ENCODE data around the gene RAMACL. TPM values are rescaled to one million over a fixed set of nuclear protein-coding genes. Genes with fewer than 3 reads are reported as not detected.

Gene RAMACL
- total and polyA plus RNA-seq, 2 donors = 0.28 to 0.30 TPM

DNA sequence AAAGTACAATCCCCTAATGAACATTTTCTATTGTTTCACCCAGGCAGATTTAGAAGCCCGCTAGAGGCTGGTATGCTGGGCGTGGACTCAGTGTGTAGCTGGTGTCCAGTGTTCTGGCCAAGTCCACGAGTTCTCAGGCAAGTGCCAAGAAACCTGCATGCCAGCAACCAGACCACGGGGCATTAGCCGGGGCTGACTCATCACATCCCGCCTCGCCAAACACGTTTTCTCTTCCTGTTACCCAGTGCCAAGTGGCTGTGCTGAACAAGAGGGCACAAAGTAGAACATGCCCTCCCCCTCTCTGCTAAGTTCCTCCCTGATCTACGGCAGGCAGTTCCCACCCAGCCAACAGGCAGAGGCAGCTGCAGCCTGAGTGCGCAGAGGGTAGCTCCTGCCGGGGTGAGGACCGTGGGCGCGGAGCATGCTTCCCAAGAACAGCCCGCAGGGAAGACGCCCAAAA is 29.6 kb downstream of the RAMACL start:
- no peaks in the 10 kb centered on the region for H3K27me3 ChIP-seq (ENCODE audit: control insufficient read depth in 2 of 2, insufficient read depth in 1 of 2, low read length in 1 of 2)
- no peak for DNase-seq (ENCODE audit: low read depth in 6 of 9, low spot score in 9 of 9)
- H3K4me1 ChIP-seq (ENCODE audit: control insufficient read depth in 2 of 2, insufficient read depth in 2 of 2, low read length in 2 of 2) = no peaks in the 10 kb centered on the region
- H3K36me3 ChIP-seq (ENCODE audit: control insufficient read depth in 2 of 2, insufficient read depth in 2 of 2, low read length in 1 of 2) = no peaks in the 10 kb centered on the region
- WGBS = 40% methylated on average over 16 of the region's 16 CpGs
- no peak overlapping the region for H3K4me3 ChIP-seq (ENCODE audit: low read length in 2 of 2)
- no peak overlapping the region for H3K27ac ChIP-seq (ENCODE audit: low read depth in 1 of 2, low read length in 1 of 2)
- H3K9me3 ChIP-seq (ENCODE audit: control insufficient read depth in 2 of 2, insufficient read depth in 1 of 2, low read length in 1 of 2) = peaks cover 0 to 3% of the 10 kb centered on the region in 2 donors

DNA sequence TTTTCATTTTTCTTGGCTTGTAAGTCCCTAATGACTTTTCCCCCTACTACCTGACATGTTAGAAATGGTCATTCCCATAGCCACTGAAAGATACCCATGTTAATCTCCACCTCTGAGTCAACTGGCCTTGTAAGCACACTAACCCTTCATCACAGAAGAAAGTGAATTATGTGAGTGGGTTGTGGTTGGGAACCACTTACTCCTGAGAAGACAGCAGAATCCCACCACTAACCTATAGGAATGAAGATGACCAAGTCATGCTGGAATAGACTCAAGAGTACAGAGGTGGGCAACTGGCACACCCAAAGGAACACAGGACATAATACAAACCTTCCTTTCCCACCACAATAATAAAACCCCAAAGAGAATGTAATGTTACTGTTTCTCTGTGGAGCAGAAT is 30.1 kb downstream of the RAMACL start:
- H3K27ac ChIP-seq (ENCODE audit: low read depth in 1 of 2, low read length in 1 of 2) = no peak overlapping the region

GRCh38 chr6:166555086-166555485 is 31.4 kb downstream of the RAMACL start:
- H3K9me3 ChIP-seq (ENCODE audit: control insufficient read depth in 2 of 2, insufficient read depth in 1 of 2, low read length in 1 of 2) = peaks cover 0 to 3% of the 10 kb centered on the region in 2 donors
- no peak overlapping the region for H3K4me3 ChIP-seq (ENCODE audit: low read length in 2 of 2)
- DNase-seq (ENCODE audit: low read depth in 6 of 9, low spot score in 9 of 9) = no peak
- H3K27ac ChIP-seq (ENCODE audit: low read depth in 1 of 2, low read length in 1 of 2) = no peak overlapping the region
- H3K36me3 ChIP-seq (ENCODE audit: control insufficient read depth in 2 of 2, insufficient read depth in 2 of 2, low read length in 1 of 2) = no peaks in the 10 kb centered on the region
- no peaks in the 10 kb centered on the region for H3K27me3 ChIP-seq (ENCODE audit: control insufficient read depth in 2 of 2, insufficient read depth in 1 of 2, low read length in 1 of 2)
- no peaks in the 10 kb centered on the region for H3K4me1 ChIP-seq (ENCODE audit: control insufficient read depth in 2 of 2, insufficient read depth in 2 of 2, low read length in 2 of 2)
- 96% methylated on average over 6 of the region's 6 CpGs for WGBS

More for the DNA sequence above, 30.1 kb downstream of the RAMACL start:
- no peak for DNase-seq (ENCODE audit: low read depth in 6 of 9, low spot score in 9 of 9)
- Histone ChIP-seq H3K36me3 (ENCODE audit: control insufficient read depth in 2 of 2, insufficient read depth in 2 of 2, low read length in 1 of 2) (no peaks in the 10 kb centered on the region), H3K4me1 (ENCODE audit: control insufficient read depth in 2 of 2, insufficient read depth in 2 of 2, low read length in 2 of 2) (no peaks in the 10 kb centered on the region), H3K4me3 (ENCODE audit: low read length in 2 of 2) (no peak overlapping the region), H3K9me3 (ENCODE audit: control insufficient read depth in 2 of 2, insufficient read depth in 1 of 2, low read length in 1 of 2) (peaks cover 0 to 3% of the 10 kb centered on the region in 2 donors), H3K27me3 (ENCODE audit: control insufficient read depth in 2 of 2, insufficient read depth in 1 of 2, low read length in 1 of 2) (no peaks in the 10 kb centered on the region)

GRCh38 chr6:166554316-166554715 is 32.2 kb downstream of the RAMACL start:
- WGBS = 96% methylated on average over 8 of the region's 8 CpGs
- no peaks in the 10 kb centered on the region for H3K9me3 ChIP-seq (ENCODE audit: control insufficient read depth in 2 of 2, insufficient read depth in 1 of 2, low read length in 1 of 2)
- no peaks in the 10 kb centered on the region for H3K36me3 ChIP-seq (ENCODE audit: control insufficient read depth in 2 of 2, insufficient read depth in 2 of 2, low read length in 1 of 2)
- DNase-seq (ENCODE audit: low read depth in 6 of 9, low spot score in 9 of 9) = no peak
- no peak overlapping the region for H3K4me3 ChIP-seq (ENCODE audit: low read length in 2 of 2)
- no peaks in the 10 kb centered on the region for H3K4me1 ChIP-seq (ENCODE audit: control insufficient read depth in 2 of 2, insufficient read depth in 2 of 2, low read length in 2 of 2)
- H3K27ac ChIP-seq (ENCODE audit: low read depth in 1 of 2, low read length in 1 of 2) = no peak overlapping the region
- H3K27me3 ChIP-seq (ENCODE audit: control insufficient read depth in 2 of 2, insufficient read depth in 1 of 2, low read length in 1 of 2) = no peaks in the 10 kb centered on the region

DNA sequence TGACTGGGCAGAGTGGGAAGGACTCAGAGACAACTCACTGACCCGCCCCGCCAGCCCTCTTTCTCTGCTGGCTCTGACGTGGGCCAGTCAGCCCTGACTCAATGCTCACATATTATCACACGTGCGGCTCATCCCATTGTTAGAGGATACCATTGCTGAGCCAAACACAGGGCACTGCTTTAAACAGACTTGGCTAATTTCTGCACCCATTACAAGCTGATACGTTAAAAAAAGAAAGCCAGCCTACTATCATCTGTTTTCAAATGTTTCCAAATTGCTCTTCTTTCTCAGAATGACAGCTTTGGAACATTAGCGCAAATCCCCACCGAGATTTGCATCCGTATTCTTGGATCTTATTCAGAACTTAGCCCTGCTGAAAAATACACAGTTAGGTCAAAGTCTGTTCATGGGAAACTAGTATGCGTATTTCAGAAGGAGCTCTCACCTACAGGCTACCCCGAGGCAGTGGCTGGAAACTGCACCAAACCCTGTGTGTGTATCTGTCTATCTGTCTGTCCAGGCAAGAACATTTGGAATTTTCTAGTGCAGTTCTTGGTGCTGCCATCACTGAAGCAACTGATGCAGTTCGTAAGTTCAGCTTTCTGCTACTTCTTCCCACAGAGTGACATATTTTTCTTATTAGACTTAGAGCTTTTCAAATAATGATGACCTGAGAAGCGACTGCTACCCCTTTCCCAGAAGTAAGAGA is 32.8 kb downstream of the RAMACL start:
- Histone ChIP-seq H3K36me3 (ENCODE audit: control insufficient read depth in 2 of 2, insufficient read depth in 2 of 2, low read length in 1 of 2) (no peaks in the 10 kb centered on the region), H3K4me1 (ENCODE audit: control insufficient read depth in 2 of 2, insufficient read depth in 2 of 2, low read length in 2 of 2) (no peaks in the 10 kb centered on the region), H3K27ac (ENCODE audit: low read depth in 1 of 2, low read length in 1 of 2) (no peak overlapping the region), H3K4me3 (ENCODE audit: low read length in 2 of 2) (no peak overlapping the region), H3K27me3 (ENCODE audit: control insufficient read depth in 2 of 2, insufficient read depth in 1 of 2, low read length in 1 of 2) (no peaks in the 10 kb centered on the region), H3K9me3 (ENCODE audit: control insufficient read depth in 2 of 2, insufficient read depth in 1 of 2, low read length in 1 of 2) (no peaks in the 10 kb centered on the region)
- 96% methylated on average over 13 of the region's 13 CpGs for WGBS
- no peak for DNase-seq (ENCODE audit: low read depth in 6 of 9, low spot score in 9 of 9)

DNA sequence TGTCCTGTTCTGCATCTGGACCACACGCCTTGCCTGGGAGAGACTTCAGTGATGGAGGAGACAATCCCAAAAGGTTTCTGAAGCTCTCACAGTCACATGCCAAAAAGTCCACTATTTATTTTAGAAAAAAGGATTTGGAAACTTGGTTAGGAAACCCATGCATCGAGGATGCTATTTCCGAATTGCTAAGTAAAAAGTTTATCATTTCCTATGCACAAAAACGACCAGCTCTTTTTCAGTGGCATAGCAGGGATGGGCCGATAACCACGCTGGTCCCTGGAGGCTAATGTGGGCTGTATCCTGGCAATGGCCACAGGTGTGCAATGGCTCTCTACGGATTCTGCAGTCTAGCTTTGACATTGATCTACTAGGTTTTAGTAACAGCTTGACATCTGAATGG is 33.9 kb downstream of the RAMACL start:
- no peak overlapping the region for H3K4me3 ChIP-seq (ENCODE audit: low read length in 2 of 2)
- H3K27me3 ChIP-seq (ENCODE audit: control insufficient read depth in 2 of 2, insufficient read depth in 1 of 2, low read length in 1 of 2) = no peaks in the 10 kb centered on the region
- no peak for DNase-seq (ENCODE audit: low read depth in 6 of 9, low spot score in 9 of 9)
- H3K4me1 ChIP-seq (ENCODE audit: control insufficient read depth in 2 of 2, insufficient read depth in 2 of 2, low read length in 2 of 2) = no peaks in the 10 kb centered on the region
- H3K9me3 ChIP-seq (ENCODE audit: control insufficient read depth in 2 of 2, insufficient read depth in 1 of 2, low read length in 1 of 2) = no peaks in the 10 kb centered on the region
- no peaks in the 10 kb centered on the region for H3K36me3 ChIP-seq (ENCODE audit: control insufficient read depth in 2 of 2, insufficient read depth in 2 of 2, low read length in 1 of 2)
- H3K27ac ChIP-seq (ENCODE audit: low read depth in 1 of 2, low read length in 1 of 2) = no peak overlapping the region
- 83% methylated on average over 7 of the region's 7 CpGs for WGBS

- no peak for DNase-seq (ENCODE audit: low read depth in 6 of 9, low spot score in 9 of 9)
- H3K27me3 ChIP-seq (ENCODE audit: control insufficient read depth in 2 of 2, insufficient read depth in 1 of 2, low read length in 1 of 2) = no peaks in the 10 kb centered on the region
- no peaks in the 10 kb centered on the region for H3K36me3 ChIP-seq (ENCODE audit: control insufficient read depth in 2 of 2, insufficient read depth in 2 of 2, low read length in 1 of 2)
- no peak overlapping the region for H3K27ac ChIP-seq (ENCODE audit: low read depth in 1 of 2, low read length in 1 of 2)
- H3K9me3 ChIP-seq (ENCODE audit: control insufficient read depth in 2 of 2, insufficient read depth in 1 of 2, low read length in 1 of 2) = no peaks in the 10 kb centered on the region
- no peaks in the 10 kb centered on the region for H3K4me1 ChIP-seq (ENCODE audit: control insufficient read depth in 2 of 2, insufficient read depth in 2 of 2, low read length in 2 of 2)
- WGBS = 94% methylated on average over 16 of the region's 16 CpGs
- no peak overlapping the region for H3K4me3 ChIP-seq (ENCODE audit: low read length in 2 of 2)
These were observed 34.6 kb downstream of the RAMACL start for GRCh38 chr6:166551754-166552495.

DNA sequence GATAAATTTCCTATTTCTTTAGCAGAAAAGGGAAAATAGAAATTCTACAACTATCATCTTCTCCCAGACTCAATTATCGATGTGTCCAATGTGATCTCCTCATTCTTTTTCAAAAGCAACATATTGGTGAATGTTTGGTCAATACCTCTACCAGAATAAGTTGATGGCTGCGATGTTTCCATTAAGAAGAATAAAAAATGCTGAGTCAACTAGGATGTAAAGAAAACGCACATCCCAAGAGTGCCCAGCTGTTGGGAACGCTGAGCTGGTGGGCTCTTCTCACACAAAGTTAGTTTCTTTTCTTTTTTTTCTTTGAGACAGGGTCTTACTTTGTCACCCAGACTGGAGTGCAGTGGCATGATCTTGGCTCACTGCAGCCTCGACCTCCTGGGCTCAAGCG is 39.8 kb downstream of the RAMACL start:
- Histone ChIP-seq H3K27ac (ENCODE audit: low read depth in 1 of 2, low read length in 1 of 2) (no peak overlapping the region), H3K36me3 (ENCODE audit: control insufficient read depth in 2 of 2, insufficient read depth in 2 of 2, low read length in 1 of 2) (no peaks in the 10 kb centered on the region), H3K4me1 (ENCODE audit: control insufficient read depth in 2 of 2, insufficient read depth in 2 of 2, low read length in 2 of 2) (no peaks in the 10 kb centered on the region), H3K4me3 (ENCODE audit: low read length in 2 of 2) (no peak overlapping the region), H3K27me3 (ENCODE audit: control insufficient read depth in 2 of 2, insufficient read depth in 1 of 2, low read length in 1 of 2) (no peaks in the 10 kb centered on the region), H3K9me3 (ENCODE audit: control insufficient read depth in 2 of 2, insufficient read depth in 1 of 2, low read length in 1 of 2) (no peaks in the 10 kb centered on the region)
- WGBS = 96% methylated on average over 6 of the region's 6 CpGs
- no peak for DNase-seq (ENCODE audit: low read depth in 6 of 9, low spot score in 9 of 9)

DNA sequence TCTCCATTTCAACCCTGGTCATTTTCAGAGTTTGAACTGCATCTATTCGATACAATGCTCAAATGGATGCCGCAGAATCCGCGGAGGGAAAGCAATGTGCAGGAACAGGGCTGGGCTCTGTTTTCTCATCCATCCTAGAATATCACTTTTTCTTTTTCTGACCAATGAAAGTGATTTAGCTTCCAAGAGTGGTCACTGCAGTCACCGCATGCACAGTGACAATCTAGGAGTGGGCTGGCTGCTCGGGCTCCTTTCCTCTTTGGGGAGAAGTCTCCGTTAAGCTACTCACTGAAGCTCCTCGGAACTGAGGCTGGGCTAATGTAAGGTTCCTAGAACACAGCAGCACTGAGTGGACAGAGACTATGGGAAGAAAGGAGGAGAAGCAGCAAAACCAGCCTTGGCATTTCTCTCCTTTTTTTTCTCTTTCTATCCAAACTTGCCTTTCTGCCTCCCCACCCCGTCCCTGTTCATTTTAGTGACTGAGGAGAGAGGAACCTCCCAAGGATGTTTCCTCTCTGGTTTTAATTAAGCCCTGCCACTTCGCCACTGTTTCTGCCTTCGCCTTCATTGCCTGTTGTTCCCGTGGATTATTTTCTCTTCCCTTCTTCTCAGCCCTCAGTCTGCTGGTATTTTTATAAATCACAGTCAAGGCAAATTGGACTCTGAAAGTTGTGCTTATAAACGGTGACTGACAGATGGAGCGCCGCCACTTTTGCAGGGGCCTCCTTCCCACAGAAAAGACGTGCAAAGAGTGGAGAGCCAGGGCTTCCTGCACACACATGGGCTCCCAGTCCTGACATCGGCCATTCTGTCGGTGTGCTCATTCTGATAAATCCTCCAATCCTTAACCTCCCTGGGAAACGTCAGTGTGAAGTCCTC is 41.1 kb downstream of the RAMACL start:
- 97% methylated on average over 19 of the region's 19 CpGs for WGBS
- Histone ChIP-seq H3K27ac (ENCODE audit: low read depth in 1 of 2, low read length in 1 of 2) (no peak overlapping the region), H3K9me3 (ENCODE audit: control insufficient read depth in 2 of 2, insufficient read depth in 1 of 2, low read length in 1 of 2) (no peaks in the 10 kb centered on the region), H3K4me3 (ENCODE audit: low read length in 2 of 2) (no peak overlapping the region), H3K4me1 (ENCODE audit: control insufficient read depth in 2 of 2, insufficient read depth in 2 of 2, low read length in 2 of 2) (peaks cover 0 to 6% of the 10 kb centered on the region in 2 donors), H3K36me3 (ENCODE audit: control insufficient read depth in 2 of 2, insufficient read depth in 2 of 2, low read length in 1 of 2) (no peaks in the 10 kb centered on the region), H3K27me3 (ENCODE audit: control insufficient read depth in 2 of 2, insufficient read depth in 1 of 2, low read length in 1 of 2) (no peaks in the 10 kb centered on the region)
- DNase-seq (ENCODE audit: low read depth in 6 of 9, low spot score in 9 of 9) = no peak

Measured in thymus (tissue), 11 donors.